ENCODE results near the gene PRELID1.
"Not testable (repeated sequence)": the region's sequence is repeated elsewhere in the genome, so short reads cannot be mapped to it uniquely, and the experiment has no call there.

Gene PRELID1, protein sequence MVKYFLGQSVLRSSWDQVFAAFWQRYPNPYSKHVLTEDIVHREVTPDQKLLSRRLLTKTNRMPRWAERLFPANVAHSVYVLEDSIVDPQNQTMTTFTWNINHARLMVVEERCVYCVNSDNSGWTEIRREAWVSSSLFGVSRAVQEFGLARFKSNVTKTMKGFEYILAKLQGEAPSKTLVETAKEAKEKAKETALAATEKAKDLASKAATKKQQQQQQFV

DNA sequence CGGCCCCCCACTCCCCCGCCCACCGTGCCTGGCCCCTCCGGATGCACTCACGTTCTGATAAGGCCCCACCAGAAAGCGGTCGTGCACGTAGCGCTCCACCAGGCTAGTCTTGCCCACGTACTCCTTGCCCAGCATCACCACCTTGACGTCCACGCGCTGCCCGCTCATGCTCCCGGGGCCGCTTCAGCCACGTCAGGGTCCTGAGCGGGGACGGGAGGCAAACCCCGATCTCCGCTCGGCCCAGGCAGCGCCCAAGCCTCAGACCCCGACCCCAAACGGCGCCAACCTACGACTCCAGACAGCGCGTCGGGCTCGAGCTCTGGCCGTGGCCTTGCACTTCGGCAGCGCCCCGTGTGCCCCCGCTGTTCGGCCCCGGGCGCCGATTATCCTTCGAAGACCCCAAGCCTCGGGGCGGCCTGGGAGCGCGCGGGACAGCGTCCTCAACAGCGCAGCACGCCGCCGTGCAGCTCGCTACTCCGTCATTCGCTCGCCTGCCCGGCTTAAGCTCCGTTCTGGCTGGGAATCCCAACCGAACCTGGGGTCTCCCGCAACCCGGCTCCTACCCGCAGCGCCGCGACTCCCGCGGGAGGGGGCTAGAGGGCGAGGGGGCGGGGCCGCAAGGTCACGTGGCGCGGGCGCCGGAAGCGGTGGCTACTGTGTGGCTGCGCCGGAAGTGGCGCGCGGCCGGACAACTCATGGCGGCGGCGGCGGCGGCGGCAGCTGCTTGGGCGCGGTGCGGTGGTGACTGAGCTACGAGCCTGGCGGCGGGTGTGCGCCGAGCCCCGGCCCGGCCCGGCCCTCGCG is at the start of gene PRELID1, which contains the start of gene RAB24:
TSS of gene PRELID1 (plus strand) at position 679 of the 804 bp plus-strand sequence. CDS start 187 bp downstream, outside the sequence.
TSS of gene RAB24 (minus strand) at position 599 of the 804 bp plus-strand sequence. CDS start at position 168, 431 bp downstream.
- peak; percentile 86 for DNase-seq

- DNase-seq, result no peak
Measured at GRCh38 chr5:177256296-177256695, 47.3 kb upstream of the PRELID1 start.

DNA sequence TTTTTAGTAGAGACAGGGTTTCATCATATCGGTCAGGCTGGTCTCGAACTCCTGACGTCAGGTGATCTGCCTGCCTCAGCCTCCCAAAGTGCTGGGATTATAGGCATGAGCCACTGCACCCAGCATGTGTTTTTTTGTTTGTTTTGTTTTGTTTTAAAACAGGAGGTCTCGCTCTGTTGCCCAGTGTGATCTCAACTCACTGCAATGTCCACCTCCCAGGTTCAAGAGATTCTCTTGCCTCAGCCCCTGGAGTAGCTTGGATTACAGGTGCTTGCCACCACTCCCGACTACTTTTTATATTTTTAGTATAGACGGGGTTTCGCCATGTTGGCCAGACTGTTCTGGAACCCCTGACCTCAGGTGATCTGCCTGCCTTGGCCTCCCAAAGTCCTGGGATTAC is 44.9 kb upstream of the PRELID1 start:
- not testable (repeated sequence) for DNase-seq

GRCh38 chr5:177260961-177261360 is 42.6 kb upstream of the PRELID1 start:
- no peak for DNase-seq

- no peak for DNase-seq
Measured at GRCh38 chr5:177261510-177261909, 42.1 kb upstream of the PRELID1 start.

GRCh38 chr5:177264178-177264577 is 39.4 kb upstream of the PRELID1 start:
- no peak for DNase-seq

GRCh38 chr5:177265395-177265794 is 38.2 kb upstream of the PRELID1 start:
- DNase-seq, result no peak

- no peak for DNase-seq
Measured at GRCh38 chr5:177269232-177269895, 34.2 kb upstream of the PRELID1 start.

DNA sequence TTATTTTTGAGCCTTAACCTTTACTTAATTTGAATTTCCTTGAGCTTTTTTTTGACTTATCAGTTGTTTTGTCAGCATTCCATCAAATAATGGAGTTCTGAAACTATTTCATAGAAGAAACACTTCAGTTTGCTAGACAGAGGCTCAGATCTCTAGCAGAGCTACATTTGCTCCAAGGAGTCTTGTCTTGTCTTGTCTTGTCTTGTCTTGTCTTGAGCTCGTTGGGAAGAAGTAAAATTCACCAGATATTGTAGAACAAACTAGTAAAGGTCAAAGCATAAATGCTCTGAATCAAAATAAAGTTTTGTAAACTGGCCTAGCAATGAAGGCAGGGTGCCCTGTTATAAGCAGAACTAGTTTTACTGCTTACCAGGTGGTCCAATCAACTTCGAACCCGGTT is 33.6 kb upstream of the PRELID1 start:
- no peak for DNase-seq

GRCh38 chr5:177270653-177271052 is 32.9 kb upstream of the PRELID1 start:
- no peak for DNase-seq

DNA sequence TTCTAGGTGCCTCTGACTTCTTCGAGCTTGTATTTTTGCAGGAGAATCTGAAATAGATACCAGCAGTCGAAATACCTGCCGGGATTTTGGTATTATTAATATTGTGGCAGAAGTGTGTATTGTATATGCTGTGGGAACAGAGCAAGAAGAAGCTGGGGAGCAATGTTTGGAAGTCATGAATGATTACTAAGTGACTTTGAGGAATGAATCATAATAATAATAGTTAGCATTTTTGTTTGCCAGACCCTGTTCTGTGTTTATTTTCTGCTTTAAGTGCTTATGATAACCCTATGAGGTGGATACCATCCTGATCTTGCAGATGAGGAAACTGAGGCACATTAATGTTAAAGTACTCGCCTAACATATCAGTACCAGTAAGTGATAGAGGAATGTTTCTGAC is 32.5 kb upstream of the PRELID1 start:
- DNase-seq, result no peak

DNA sequence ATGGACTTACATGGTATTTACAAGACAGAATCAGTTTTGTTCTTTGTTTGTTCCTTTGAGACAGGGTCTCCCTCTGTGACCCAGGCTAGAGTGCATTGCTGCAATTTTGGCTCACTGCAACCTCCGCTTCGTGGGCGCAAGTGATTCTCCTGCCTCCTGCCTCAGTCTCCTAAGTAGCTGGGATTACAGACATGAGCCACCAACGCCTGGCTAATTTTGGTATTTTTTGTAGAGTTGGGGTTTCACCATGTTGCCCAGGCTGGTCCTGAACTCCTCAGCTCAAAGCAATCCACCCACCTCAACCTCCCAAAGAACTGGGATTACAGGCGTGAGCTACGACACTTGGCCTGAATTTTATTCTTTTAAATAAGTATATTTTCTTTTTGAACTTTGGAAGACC is 27.7 kb upstream of the PRELID1 start:
- no peak for DNase-seq

DNA sequence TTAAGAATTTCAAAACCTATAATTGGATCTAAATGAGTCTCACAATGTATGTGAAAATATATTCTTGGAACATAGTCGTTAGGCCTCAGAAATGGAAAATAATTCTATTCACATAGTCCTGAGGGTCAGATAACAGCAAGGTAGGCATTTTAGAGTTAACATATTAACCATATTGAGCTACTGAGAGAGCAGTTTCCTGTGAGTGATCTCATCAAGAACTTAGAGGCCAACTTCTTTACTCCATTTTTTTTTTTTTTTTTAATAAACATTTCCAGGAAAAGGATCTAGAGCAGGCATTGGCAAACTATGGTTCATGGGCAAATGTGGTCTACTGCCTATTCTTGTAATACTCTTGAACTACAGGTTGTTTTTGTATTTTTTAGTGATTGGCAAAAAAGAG is 26.7 kb upstream of the PRELID1 start:
- no peak for DNase-seq

GRCh38 chr5:177288191-177288590 is 15.4 kb upstream of the PRELID1 start:
- DNase-seq, result no peak

- no peak for DNase-seq
Measured at GRCh38 chr5:177290816-177291596, 12.6 kb upstream of the PRELID1 start.

DNA sequence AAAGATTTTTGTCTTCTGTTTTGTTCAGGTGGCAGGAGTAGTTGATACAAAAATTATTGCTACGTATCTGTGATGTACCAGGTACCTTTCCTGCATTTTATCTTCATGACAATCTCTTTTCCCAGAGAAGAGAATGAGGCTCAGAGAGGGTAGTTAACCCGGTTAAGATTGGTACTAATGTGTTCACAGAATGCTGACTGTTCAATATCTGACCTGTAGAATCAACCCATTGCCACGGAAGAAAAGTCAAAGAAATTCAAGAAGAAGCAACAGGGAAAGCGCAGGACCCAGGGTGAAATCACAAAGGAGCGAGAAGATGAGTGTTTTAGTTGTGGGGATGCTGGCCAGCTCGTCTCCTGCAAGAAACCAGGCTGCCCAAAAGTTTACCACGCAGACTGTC is 11.9 kb upstream of the PRELID1 start:
- no peak for DNase-seq

DNA sequence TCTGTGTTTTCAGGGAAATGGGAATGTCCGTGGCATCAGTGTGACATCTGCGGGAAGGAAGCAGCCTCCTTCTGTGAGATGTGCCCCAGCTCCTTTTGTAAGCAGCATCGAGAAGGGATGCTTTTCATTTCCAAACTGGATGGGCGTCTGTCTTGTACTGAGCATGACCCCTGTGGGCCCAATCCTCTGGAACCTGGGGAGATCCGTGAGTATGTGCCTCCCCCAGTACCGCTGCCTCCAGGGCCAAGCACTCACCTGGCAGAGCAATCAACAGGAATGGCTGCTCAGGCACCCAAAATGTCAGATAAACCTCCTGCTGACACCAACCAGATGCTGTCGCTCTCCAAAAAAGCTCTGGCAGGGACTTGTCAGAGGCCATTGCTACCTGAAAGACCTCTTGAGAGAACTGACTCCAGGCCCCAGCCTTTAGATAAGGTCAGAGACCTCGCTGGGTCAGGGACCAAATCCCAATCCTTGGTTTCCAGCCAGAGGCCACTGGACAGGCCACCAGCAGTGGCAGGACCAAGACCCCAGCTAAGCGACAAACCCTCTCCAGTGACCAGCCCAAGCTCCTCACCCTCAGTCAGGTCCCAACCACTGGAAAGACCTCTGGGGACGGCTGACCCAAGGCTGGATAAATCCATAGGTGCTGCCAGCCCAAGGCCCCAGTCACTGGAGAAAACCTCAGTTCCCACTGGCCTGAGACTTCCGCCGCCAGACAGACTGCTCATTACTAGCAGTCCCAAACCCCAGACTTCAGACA is 9.6 kb upstream of the PRELID1 start:
- no peak for DNase-seq

DNA sequence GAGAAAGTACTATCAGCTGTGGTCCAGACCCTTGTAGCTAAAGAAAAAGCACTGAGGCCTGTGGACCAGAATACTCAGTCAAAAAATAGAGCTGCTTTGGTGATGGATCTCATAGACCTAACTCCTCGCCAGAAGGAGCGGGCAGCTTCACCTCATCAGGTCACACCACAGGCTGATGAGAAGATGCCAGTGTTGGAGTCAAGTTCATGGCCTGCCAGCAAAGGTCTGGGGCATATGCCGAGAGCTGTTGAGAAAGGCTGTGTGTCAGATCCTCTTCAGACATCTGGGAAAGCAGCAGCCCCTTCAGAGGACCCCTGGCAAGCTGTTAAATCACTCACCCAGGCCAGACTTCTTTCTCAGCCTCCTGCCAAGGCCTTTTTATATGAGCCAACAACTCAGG is 9.0 kb upstream of the PRELID1 start:
- no peak for DNase-seq

GRCh38 chr5:177295924-177296323 is 7.7 kb upstream of the PRELID1 start:
- no peak for DNase-seq

- DNase-seq, result no peak
Measured at GRCh38 chr5:177296581-177296980, 7.0 kb upstream of the PRELID1 start.

- DNase-seq, result no peak
Measured at GRCh38 chr5:177297922-177298321, 5.7 kb upstream of the PRELID1 start.

- DNase-seq, result no peak
Measured at GRCh38 chr5:177299697-177300096, 3.9 kb upstream of the PRELID1 start.
